ENCODE data around the gene RBFOX1.

DNA sequence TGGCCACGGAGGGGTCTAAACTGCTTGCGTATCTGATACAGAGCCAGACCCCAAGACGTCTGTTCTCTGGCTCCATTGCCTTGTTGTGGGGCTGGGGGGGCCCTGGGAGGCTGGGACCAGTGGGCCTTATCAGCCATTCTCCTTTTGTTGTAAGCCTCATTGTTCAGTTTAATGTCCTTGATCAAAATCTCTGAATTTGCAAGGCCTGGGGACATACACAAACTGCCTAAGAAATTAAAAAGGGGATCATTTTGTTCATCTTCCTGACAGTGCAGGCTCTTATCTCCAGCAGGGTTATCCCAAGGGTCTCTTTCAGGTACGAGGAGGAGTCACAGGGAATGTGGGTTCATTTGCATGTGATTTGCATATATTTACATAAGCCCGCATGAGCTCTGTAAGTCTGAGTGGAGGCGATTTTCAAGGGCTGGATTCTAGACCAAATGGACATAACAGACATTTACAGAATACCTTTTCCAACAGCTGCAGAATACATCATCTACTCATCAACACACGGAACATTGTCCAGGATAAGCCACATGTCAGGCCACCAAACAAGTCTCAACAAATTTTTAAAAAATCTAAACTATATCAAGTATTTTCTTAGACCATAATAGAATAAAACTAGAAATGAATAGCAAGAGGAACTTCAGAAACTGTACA, 269.8 kb downstream of the RBFOX1 start:
- TF ChIP-seq POLR2A (IDR thresholded peaks at IDR 0.05), result no peak
- TF ChIP-seq, protein P1, sequence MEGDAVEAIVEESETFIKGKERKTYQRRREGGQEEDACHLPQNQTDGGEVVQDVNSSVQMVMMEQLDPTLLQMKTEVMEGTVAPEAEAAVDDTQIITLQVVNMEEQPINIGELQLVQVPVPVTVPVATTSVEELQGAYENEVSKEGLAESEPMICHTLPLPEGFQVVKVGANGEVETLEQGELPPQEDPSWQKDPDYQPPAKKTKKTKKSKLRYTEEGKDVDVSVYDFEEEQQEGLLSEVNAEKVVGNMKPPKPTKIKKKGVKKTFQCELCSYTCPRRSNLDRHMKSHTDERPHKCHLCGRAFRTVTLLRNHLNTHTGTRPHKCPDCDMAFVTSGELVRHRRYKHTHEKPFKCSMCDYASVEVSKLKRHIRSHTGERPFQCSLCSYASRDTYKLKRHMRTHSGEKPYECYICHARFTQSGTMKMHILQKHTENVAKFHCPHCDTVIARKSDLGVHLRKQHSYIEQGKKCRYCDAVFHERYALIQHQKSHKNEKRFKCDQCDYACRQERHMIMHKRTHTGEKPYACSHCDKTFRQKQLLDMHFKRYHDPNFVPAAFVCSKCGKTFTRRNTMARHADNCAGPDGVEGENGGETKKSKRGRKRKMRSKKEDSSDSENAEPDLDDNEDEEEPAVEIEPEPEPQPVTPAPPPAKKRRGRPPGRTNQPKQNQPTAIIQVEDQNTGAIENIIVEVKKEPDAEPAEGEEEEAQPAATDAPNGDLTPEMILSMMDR (IDR thresholded peaks at IDR 0.05), result no peak

Measured in Peyer's patch (tissue), 4 donors.